ENCODE measurements around the gene SPOUT1.
"Not testable (repeated sequence)": the region's sequence is repeated elsewhere in the genome, so short reads cannot be mapped to it uniquely, and the experiment has no call there.

SPOUT1 gene

DNA sequence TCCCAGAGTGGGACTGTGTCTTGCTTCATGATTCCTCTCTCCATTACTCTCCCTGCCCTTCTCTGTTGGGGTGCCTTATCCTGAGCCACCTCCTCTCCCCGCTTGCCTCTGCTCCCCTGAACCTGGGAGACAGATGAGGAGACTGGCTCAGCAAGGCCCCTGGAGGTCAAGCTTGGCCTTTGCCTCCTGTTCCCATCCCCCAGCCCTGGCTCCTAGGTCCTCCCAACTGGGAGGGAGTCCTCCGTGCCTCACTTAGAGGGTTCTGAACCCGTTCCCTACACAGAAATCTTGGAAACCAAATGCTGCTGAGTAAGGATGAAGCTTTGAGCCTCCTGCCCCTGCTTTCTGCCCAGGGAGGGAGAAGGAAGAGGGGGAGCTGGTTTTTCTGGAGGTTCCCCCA, 21.1 kb downstream of the SPOUT1 start:
- FAIRE-seq: no peak

GRCh38 chr9:128807827-128808226, 21.8 kb downstream of the SPOUT1 start:
- FAIRE-seq: no peak

DNA sequence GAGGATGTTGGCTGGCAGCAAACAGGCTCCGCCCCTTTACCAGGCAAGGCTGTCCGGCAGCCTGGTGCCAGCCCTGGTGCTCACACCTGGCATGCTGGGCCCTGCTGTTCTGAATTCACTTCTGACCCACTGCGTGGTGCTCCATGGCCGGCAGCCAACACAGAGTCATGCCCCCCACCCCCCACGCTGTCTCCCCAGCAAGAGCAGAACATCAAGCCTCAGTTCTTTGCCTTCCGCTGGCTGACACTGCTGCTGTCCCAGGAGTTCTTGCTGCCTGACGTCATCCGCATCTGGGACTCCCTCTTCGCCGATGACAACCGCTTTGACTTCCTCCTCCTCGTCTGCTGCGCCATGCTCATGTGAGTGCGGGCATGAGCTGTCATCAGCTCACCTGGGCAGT, 23.9 kb downstream of the SPOUT1 start:
- no peak for FAIRE-seq

DNA sequence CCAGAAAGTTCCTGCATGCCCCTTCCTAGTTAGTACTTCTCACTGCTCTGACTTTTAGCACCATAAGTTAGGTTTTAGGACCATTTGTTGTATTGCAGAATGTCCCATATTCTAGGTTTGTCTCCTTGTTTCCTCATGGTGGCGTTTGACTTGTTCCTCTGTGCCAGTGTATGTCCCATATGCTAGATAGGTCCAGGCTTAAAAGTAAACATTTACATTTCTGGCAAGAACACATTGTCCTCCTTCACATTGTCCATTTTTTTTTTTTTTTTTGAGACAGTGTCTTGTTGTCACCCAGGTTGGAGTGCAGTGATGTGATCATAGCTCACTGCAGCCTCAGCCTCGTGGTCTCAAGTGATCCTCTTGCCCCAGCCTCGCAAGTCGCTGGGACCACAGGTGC, 27.1 kb downstream of the SPOUT1 start:
- FAIRE-seq: no peak

- FAIRE-seq: no peak
Observed at GRCh38 chr9:128800061-128800460, 29.5 kb downstream of the SPOUT1 start.

GRCh38 chr9:128798896-128799295, 30.7 kb downstream of the SPOUT1 start:
- FAIRE-seq: no peak

GRCh38 chr9:128794961-128795360, 34.6 kb downstream of the SPOUT1 start:
- not testable (repeated sequence) for FAIRE-seq

GRCh38 chr9:128792978-128793686, 36.5 kb downstream of the SPOUT1 start:
- FAIRE-seq: no peak

- no peak for FAIRE-seq
Observed at GRCh38 chr9:128792134-128792533, 37.5 kb downstream of the SPOUT1 start.

DNA sequence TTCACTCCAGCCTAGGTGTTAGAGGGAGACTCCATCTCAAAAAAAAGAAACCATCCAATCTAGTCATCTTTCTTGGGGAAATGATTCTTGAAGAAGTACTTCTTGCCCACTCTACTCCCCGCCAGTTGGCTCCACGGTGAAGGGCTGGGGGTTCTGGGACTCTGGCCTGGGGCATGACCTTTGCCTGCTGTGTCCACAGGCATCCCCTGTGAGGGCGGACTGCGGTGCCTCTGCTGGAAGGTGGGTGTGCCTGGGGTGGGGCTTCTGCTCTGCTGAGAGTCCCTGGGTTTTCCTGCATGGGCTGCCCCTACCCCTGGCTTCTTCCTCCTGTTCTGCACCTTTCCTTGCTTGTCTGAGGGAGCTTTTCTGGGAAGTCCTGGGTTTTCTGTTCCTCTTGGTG, 39.1 kb downstream of the SPOUT1 start:
- FAIRE-seq: no peak

- no peak for FAIRE-seq
Observed at GRCh38 chr9:128788445-128788844, 41.1 kb downstream of the SPOUT1 start.

GRCh38 chr9:128787659-128788058, 41.9 kb downstream of the SPOUT1 start:
- FAIRE-seq: no peak

- FAIRE-seq: no peak
Observed at GRCh38 chr9:128786681-128787601, 42.7 kb downstream of the SPOUT1 start, which contains the start of gene TBC1D13. Gene TBC1D13, plus strand, starts transcription at chr9:128787253. Its CDS starts 101 bp downstream, at chr9:128787354.

GRCh38 chr9:128785427-128785826, 44.2 kb downstream of the SPOUT1 start:
- FAIRE-seq: no peak

- FAIRE-seq: no peak
Observed at GRCh38 chr9:128782669-128783068, 46.9 kb downstream of the SPOUT1 start.

DNA sequence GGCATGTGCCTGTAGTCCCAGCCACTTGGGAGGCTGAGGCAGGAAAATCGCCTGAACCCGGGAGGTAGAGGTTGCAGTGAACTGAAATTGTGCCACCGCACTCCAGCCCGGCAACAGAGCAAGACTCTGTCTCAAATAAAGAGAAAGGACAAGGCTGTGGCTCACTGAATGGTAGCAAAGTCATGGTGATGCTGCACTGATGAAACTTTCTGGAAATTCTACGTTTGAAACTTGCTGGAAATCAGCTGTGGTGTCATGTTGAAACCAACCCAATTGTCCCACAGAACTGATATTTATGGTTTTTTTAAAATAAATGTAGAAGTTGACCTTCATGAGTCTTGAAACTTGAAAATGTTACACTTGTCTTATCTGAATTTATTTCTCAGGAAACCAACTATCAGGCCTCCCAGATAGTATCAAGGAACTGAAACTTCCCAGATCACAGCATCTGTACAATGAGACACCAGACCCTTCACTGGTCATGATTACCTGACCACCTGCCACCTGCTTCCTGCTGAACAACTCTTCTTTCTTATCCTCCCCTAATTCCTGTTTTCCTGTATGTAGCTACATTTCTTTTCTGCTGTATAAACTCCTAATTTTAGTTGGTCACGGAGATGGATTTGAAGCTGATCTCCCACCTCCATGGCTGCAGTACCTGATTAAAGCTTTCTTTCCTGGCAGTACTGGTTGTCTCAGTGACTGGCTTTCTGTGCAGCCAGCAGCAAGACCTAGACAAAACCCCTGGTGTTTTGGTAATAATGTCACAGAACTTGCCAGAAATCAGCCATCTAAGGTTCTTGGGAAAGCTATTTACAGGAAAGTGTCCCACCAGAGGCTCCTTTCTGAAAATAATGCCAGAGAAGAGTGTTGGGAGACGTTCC, 48.2 kb downstream of the SPOUT1 start:
- FAIRE-seq: no peak

- FAIRE-seq: not testable (repeated sequence)
Observed at GRCh38 chr9:128780093-128780492, 49.5 kb downstream of the SPOUT1 start.

DNA sequence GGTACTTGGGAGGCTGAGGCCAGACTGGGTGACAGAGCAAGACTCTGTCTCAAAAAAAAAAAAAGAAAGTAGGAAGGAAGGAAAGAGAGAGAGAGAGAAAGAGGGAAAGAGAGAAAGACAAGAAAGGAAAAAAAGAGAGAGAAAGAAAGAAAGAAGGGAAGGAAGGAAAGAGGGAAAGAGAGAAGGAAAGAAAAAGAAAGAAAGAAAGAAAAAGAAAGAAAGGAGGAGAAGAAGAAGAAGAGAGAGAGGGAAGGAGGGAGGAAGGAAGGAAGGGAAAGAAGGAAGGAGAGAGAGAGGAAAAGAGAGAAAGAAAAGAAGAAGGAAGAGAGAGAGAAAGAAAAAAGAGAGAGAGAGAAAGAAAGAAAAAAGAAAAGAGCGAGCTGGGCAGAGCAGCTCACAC, 54.8 kb downstream of the SPOUT1 start:
- no peak for FAIRE-seq

DNA sequence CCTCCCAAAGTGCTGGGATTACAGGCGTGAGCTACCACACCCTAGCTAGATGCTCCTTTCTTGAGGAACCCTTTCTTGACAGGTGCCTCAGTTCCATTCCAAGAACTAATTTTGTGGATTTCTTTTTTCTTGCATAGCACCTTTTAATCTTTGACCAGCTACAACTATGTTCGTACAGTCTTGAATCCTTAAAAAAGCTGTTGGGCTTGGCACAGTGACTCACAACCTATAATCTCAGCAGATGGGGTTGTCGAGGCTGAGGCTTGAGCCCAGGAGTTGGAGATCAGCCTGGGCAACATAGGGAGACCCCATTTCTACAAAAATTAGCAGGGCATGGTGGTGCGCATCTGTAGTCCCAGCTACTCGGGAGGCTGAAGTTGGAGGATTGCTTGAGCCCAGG, 56.5 kb downstream of the SPOUT1 start:
- FAIRE-seq: no peak

GRCh38 chr9:128771745-128772519, 57.7 kb downstream of the SPOUT1 start, which contains the start of gene ZER1:
Gene ZER1, minus strand, starts transcription at chr9:128771927. Its CDS starts 16,362 bp downstream, at chr9:128755565.
- no peak for FAIRE-seq

GRCh38 chr9:128771094-128771721, 58.4 kb downstream of the SPOUT1 start:
- no peak for FAIRE-seq

All from G401.6 (cell line).